K562 (cell line): Measurements from ENCODE around the gene TP53RK. TPM values are rescaled to one million over a fixed set of nuclear protein-coding genes. Genes with fewer than 3 reads are reported as not detected.

Experiments used
- ARHGAP35 ChIP-seq: fragments of 450-650 bp; IDR thresholded peaks from 2 replicates; pipeline ENCODE4 v1.6.1; 2018; ENCODE audit not compliant: partially characterized antibody
- CBX8 ChIP-seq: fragments of 200-600 bp; sonication (generic); IDR thresholded peaks from 2 replicates; pipeline ENCODE4 v1.6.1; 2012; ENCODE audit warnings: borderline replicate concordance, mixed run types, low read depth, mild to moderate bottlenecking, moderate library complexity, mixed read lengths, low read length, control low read depth, inconsistent platforms; ENCODE audit not compliant: poor library complexity, severe bottlenecking; ENCODE audit errors: extremely low read depth
- GTF2E2 ChIP-seq: fragments of 200-800 bp; sonication (Bioruptor generic); IDR thresholded peaks from 2 replicates; pipeline ENCODE4 v1.6.1; 2016; ENCODE audit warnings: missing genetic modification characterization, missing compliant biosample characterization
- RUNX1 ChIP-seq: sonication (generic); IDR thresholded peaks from 2 replicates; pipeline ENCODE4 v1.6.1; 2016; ENCODE audit warnings: antibody characterized with exemption, low read depth
- SRSF9 ChIP-seq: fragments of 200-400 bp; formaldehyde crosslinking; IDR thresholded peaks from 2 replicates; pipeline ENCODE4 v1.6.1; 2017; ENCODE audit warnings: low read depth, low read length, borderline replicate concordance
- STAT5B ChIP-seq: fragments of 250-450 bp; sonication (Bioruptor Pico); IDR thresholded peaks from 2 replicates; pipeline ENCODE4 v1.8.0; 2021; ENCODE audit warnings: mild to moderate bottlenecking, inconsistent platforms
- USF1 ChIP-seq: sonication (generic); formaldehyde crosslinking; IDR thresholded peaks from 2 replicates; pipeline ENCODE4 v1.9.0; 2022; ENCODE audit warnings: mild to moderate bottlenecking, missing genetic modification reagents
- ZKSCAN1 ChIP-seq: fragments of 150-350 bp; IDR thresholded peaks from 2 replicates; pipeline ENCODE4 v1.6.1; 2016; ENCODE audit warnings: low read depth, low read length
- ZNF184 ChIP-seq: sonication (generic); formaldehyde crosslinking; IDR thresholded peaks from 2 replicates; pipeline ENCODE4 v1.5.0; 2020; ENCODE audit warnings: missing genetic modification reagents
- ZNF280B ChIP-seq: fragments of 250-450 bp; sonication (Bioruptor Pico); IDR thresholded peaks from 2 replicates; pipeline ENCODE4 v1.5.1; 2021; ENCODE audit warnings: mild to moderate bottlenecking
- polyA plus RNA-seq, 8 experiments: library from polyadenylated mRNA; depleted of rRNA in 4 of 8; stranded (reverse) in 5 of 8; unstranded in 3 of 8; fragments of >200 nt; fragmentation: Nextera tagmentation in 2 of 8; fragmentation: Illumina TruSeq in 1 of 8; extraction: Ambion mirVana in 2 of 8; extraction: Trizol in 1 of 8; gene quantifications; 2 replicates each; pipeline versions ENCODE4 v1.2.1 to v1.2.3, GENCODE V29; 2011 to 2014; ENCODE audit warnings: inconsistent platforms in 1 of 8, missing spikeins in 1 of 8
- total RNA-seq, 7 experiments: library from RNA; depleted of rRNA in 6 of 7; stranded (reverse); fragments of >200 nt in 6 of 7; fragmentation: Illumina TruSeq in 2 of 7; extraction: Trizol in 2 of 7; gene quantifications; 2 replicates each; pipeline versions ENCODE4 v1.2.1 to v1.2.3, GENCODE V29; 2011 to 2021; ENCODE audit warnings: low replicate concordance in 1 of 7
- TF ChIP-seq, protein P1 (sequence below): sonication (generic); formaldehyde crosslinking; IDR thresholded peaks from 2 replicates; pipeline ENCODE4 v1.5.0; 2020; ENCODE audit warnings: missing genetic modification reagents
- TF ChIP-seq, protein P2 (sequence below), 2 experiments: fragments of 450-650 bp; formaldehyde crosslinking in 1 of 2; IDR thresholded peaks; 2 replicates each; pipeline versions ENCODE4 v1.4.0 to v1.6.1; 2014 to 2020; ENCODE audit warnings: mild to moderate bottlenecking in 2 of 2, borderline replicate concordance in 1 of 2, low read depth in 1 of 2

The TP53RK gene
- total and polyA plus RNA-seq, 9 of the 15 experiments (the other 6 are each of a cell fraction or from before 2014, with no cell fraction given) = 2.9 to 43.5 (median 17.2) TPM

DNA sequence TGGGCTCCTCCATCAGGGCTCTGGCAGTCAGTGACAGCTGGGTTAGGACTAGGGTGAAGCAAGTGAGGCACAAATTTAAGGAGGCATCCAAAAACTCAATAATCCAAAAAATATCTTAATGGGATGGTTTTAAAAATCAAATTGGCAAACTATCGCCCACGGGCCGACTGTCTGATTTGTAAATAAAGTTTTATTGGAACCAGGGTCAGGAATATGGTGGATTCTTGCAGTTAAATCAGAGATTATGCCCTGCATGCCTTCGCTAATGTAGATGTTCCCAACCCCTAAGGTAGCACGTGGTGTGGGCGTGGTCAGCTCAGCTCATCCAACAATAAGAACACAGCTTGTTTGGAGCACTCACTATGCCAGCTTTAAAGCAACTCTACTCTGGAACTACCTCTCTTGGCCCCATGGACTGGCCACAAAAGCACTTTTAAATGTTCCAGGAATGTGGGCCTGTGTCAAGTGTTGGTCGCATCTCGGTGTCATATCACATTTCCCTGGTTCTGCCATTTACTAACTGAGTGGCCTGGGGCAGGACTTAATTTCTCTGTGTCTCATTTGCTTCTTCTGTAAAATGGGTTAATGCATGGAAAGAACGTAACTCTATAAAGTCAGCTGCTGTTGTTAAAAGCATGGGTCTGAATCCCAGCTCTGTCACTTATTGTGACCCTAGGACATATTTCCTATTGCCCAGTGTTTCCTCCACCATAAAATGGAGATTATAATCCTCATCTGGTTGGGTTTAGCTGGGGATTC lies 7.0 kb downstream of the TP53RK start (continued):
- no peak for TF ChIP-seq RUNX1
- TF ChIP-seq, protein P1, sequence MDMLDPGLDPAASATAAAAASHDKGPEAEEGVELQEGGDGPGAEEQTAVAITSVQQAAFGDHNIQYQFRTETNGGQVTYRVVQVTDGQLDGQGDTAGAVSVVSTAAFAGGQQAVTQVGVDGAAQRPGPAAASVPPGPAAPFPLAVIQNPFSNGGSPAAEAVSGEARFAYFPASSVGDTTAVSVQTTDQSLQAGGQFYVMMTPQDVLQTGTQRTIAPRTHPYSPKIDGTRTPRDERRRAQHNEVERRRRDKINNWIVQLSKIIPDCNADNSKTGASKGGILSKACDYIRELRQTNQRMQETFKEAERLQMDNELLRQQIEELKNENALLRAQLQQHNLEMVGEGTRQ (CRISPR knock-in tag) = peak; percentile 42
- TF ChIP-seq ARHGAP35 = no peak
- TF ChIP-seq ZNF184 = no peak
- TF ChIP-seq, protein P2, sequence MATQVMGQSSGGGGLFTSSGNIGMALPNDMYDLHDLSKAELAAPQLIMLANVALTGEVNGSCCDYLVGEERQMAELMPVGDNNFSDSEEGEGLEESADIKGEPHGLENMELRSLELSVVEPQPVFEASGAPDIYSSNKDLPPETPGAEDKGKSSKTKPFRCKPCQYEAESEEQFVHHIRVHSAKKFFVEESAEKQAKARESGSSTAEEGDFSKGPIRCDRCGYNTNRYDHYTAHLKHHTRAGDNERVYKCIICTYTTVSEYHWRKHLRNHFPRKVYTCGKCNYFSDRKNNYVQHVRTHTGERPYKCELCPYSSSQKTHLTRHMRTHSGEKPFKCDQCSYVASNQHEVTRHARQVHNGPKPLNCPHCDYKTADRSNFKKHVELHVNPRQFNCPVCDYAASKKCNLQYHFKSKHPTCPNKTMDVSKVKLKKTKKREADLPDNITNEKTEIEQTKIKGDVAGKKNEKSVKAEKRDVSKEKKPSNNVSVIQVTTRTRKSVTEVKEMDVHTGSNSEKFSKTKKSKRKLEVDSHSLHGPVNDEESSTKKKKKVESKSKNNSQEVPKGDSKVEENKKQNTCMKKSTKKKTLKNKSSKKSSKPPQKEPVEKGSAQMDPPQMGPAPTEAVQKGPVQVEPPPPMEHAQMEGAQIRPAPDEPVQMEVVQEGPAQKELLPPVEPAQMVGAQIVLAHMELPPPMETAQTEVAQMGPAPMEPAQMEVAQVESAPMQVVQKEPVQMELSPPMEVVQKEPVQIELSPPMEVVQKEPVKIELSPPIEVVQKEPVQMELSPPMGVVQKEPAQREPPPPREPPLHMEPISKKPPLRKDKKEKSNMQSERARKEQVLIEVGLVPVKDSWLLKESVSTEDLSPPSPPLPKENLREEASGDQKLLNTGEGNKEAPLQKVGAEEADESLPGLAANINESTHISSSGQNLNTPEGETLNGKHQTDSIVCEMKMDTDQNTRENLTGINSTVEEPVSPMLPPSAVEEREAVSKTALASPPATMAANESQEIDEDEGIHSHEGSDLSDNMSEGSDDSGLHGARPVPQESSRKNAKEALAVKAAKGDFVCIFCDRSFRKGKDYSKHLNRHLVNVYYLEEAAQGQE (IDR thresholded peaks at IDR 0.05; ENCODE audit: borderline replicate concordance) = no peak
- TF ChIP-seq, protein P2 (CRISPR knock-in tag; IDR thresholded peaks at IDR 0.05; ENCODE audit: low read depth) = no peak
- peak; percentile 44; the same call in 1 of the 2 replicates for TF ChIP-seq USF1
- TF ChIP-seq GTF2E2 (tag) = no peak
- TF ChIP-seq ZKSCAN1 = no peak
- TF ChIP-seq SRSF9 = no peak
- no peak for TF ChIP-seq CBX8
- no peak for TF ChIP-seq STAT5B (CRISPR knock-in tag)
- no peak for TF ChIP-seq ZNF280B (CRISPR knock-in tag)
